Activated naive CD8-positive, alpha-beta T cell (primary cell): Measurements from ENCODE around the gene HAO1.
"Not testable (repeated sequence)": the region's sequence is repeated elsewhere in the genome, so short reads cannot be mapped to it uniquely, and the experiment has no call there.

Source experiments
- H3K27ac Mint-ChIP-seq: one replicate; pipeline ENCODE4 v1.8.0; 2021; ENCODE audit warnings: mixed read lengths
- H3K27me3 Mint-ChIP-seq: one replicate; pipeline ENCODE4 v1.8.0; 2021; ENCODE audit warnings: mixed read lengths
- H3K36me3 Mint-ChIP-seq: one replicate; pipeline ENCODE4 v1.8.0; 2021; ENCODE audit warnings: mixed read lengths
- H3K4me1 Mint-ChIP-seq: one replicate; pipeline ENCODE4 v1.8.0; 2021; ENCODE audit warnings: low read depth, mixed read lengths
- H3K4me3 Mint-ChIP-seq: one replicate; pipeline ENCODE4 v1.8.0; 2021; ENCODE audit warnings: mild to moderate bottlenecking, mixed read lengths
- H3K9me3 Mint-ChIP-seq: one replicate; pipeline ENCODE4 v1.8.0; 2021; ENCODE audit warnings: low read depth, mixed read lengths

HAO1 gene

DNA sequence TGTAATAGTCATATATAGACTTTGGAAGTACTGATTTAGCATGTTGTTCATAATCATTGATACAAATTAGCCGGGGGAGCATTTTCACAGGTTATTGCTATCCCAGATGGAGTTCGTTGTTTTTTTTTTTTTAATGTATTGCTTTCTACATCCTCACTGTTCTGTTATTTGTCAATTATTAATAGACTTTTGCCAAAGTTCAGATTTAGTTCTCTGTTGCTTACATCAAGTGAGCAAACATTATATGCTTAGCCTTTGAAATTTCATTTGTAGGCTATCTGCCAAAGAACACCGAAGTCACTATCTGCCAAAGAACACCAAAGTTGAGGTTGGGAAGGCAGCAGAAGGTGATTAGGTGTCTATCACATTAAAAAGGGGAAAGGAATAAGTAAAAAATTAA is at the start of gene HAO1:
Gene HAO1 (minus strand): TSS at position 118 of the 400 bp plus-strand sequence. CDS start 36 bp downstream, at position 82.
- Mint-ChIP-seq H3K4me3 (no peak within 1 kb of the TSS), H3K9me3 (no peaks in the 10 kb centered on the region), H3K27ac (no peak within 1 kb of the TSS), H3K36me3 (no peaks in the 10 kb centered on the region), H3K27me3 (peaks cover 1% of the 10 kb centered on the region), H3K4me1 (no peaks in the 10 kb centered on the region)

DNA sequence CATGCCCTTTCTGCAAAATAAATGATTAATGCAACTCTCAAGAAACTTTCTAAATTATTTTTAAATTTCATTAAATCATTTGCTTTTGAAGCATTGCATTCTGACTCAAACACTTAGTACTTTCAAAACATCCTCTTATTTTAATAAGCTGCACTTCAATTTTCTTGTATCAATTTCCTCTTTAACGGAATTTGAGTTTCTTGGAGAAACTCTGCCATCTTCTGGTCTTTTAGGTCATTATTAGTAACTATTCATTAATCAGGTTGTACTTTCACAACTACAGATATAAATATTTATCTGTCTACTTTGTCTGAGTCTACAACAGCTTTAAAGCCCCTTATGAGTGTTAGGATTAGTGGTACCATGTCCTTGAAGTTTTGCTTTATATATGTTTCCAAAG is 49.1 kb upstream of the HAO1 start:
- H3K27ac Mint-ChIP-seq: no peak overlapping the region
- H3K4me3 Mint-ChIP-seq: no peak overlapping the region
- H3K9me3 Mint-ChIP-seq: peaks cover 9% of the 10 kb centered on the region
- H3K27me3 Mint-ChIP-seq: no peaks in the 10 kb centered on the region
- no peaks in the 10 kb centered on the region for H3K4me1 Mint-ChIP-seq
- H3K36me3 Mint-ChIP-seq: peaks cover 21% of the 10 kb centered on the region

DNA sequence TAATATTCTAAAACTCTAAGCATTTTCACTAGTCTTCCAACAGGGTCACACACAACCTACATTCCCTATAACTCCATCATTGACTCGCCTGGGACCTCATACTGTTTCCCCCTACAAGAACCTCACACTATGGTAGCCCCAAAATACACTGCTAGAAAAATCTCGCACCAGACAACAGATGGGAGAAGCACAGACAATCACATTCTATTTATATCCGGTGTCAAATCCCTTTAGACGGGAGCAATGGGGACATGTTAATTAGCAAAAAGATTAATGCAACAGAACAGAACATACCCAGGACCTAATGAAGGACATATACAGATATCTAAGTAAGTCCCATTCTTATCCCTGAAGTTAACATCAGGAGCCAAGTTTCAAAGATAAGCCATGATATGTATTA is 45.7 kb upstream of the HAO1 start:
- H3K4me3 Mint-ChIP-seq: no peak overlapping the region
- H3K4me1 Mint-ChIP-seq: peaks cover 5% of the 10 kb centered on the region
- H3K27ac Mint-ChIP-seq: no peak overlapping the region
- H3K27me3 Mint-ChIP-seq: no peaks in the 10 kb centered on the region
- no peaks in the 10 kb centered on the region for H3K9me3 Mint-ChIP-seq
- peaks cover 18% of the 10 kb centered on the region for H3K36me3 Mint-ChIP-seq

DNA sequence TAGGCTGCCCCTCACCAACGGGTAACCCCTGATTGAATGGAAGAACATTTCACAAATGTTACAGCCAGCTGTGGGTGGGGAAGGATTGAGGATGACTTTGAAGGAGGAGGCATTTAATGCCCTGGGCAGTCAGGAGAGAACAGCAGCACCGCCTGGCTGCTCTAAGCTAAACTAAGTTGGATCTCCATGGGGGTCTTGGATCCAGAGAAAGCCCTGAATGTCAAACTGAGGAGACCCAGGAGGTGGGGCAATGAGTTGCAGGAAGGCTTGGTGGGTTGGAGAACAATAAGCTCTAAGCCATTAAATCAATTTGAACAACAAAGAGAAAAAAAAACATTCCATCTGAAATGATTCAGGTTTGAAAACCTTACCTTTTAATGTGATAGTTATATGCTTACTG is 43.9 kb upstream of the HAO1 start:
- H3K36me3 Mint-ChIP-seq: peaks cover 13% of the 10 kb centered on the region
- H3K9me3 Mint-ChIP-seq: no peaks in the 10 kb centered on the region
- H3K27ac Mint-ChIP-seq: no peak overlapping the region
- peaks cover 11% of the 10 kb centered on the region for H3K4me1 Mint-ChIP-seq
- no peak overlapping the region for H3K4me3 Mint-ChIP-seq
- no peaks in the 10 kb centered on the region for H3K27me3 Mint-ChIP-seq

DNA sequence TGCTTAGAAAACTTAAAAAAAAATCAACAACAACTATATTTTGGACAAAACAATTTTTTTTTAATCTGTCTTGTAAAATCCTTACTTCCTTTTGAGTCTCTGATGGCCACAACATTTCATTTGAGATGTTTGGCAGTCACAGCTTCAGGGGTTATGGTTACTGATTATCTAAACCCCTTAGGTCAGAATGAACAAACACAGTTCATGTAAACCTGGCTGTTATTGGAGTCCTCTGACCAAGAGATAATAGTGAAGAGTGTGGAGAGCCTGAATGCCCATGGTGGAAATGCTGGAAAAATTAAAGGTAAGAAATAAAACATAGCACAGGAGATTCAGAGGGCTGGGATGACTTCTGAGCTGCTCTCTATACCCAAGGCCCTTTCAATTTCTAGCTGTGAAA is 41.1 kb upstream of the HAO1 start:
- H3K27me3 Mint-ChIP-seq: no peaks in the 10 kb centered on the region
- H3K36me3 Mint-ChIP-seq: peaks cover 13% of the 10 kb centered on the region
- H3K9me3 Mint-ChIP-seq: no peaks in the 10 kb centered on the region
- H3K4me3 Mint-ChIP-seq: no peak overlapping the region
- H3K4me1 Mint-ChIP-seq: peaks cover 11% of the 10 kb centered on the region
- peak overlapping the region; percentile 59 for H3K27ac Mint-ChIP-seq

DNA sequence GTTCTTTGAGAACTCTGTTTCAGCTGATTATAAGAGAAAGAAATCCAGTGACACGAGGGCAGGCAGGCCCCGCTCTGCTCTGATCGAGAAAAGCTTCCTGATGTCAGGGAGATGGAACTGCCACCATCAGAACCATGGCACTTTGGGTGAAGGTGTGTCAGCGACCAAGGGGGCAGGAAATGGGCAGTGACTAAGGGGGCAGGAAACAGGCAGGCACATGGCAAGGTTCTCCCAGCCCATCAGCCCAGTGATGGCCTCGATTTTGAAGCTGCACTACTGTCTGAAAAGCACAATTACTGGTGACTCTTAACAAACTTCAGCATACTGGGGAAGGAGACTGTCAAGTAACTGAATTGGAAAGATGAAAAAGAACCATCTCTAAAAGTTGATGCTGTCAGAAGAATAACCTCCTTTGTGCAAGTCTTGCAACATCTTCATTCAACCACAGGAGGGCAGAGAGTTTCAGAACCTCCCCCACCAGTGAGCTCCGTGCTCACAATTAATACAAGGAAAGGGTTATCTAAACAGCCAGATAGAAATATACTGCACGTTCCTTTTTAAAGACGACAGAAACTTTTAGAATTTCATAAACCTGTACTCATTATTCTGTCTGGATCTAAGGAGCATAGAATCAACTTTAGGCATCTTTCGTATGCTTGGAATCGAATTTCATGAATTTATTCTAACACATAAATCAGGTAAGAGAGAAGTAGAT is 40.2 kb upstream of the HAO1 start:
- Mint-ChIP-seq H3K27ac (no peak overlapping the region), H3K27me3 (no peaks in the 10 kb centered on the region), H3K9me3 (no peaks in the 10 kb centered on the region), H3K4me1 (peaks cover 11% of the 10 kb centered on the region), H3K36me3 (peaks cover 10% of the 10 kb centered on the region), H3K4me3 (no peak overlapping the region)

DNA sequence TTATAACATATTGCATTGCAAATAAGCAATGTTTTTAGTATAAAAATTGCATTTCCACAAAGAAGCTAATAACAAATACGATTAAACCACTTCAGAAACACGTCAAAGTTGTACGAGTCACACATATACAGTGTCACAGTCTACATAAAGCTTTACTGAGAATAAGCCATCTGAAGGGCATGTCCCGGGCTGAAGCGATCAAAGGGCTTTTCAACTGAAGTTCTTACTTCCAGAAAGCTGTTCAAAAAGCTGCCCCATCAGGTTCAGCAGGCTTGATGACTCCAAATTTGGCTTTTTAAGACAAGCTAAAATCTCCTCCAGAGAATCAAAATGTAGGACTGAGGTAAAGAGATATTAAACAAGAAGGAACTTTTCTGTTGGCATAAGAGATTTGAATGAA is 37.5 kb upstream of the HAO1 start:
- H3K27me3 Mint-ChIP-seq: no peaks in the 10 kb centered on the region
- no peak overlapping the region for H3K27ac Mint-ChIP-seq
- peaks cover 11% of the 10 kb centered on the region for H3K4me1 Mint-ChIP-seq
- H3K9me3 Mint-ChIP-seq: no peaks in the 10 kb centered on the region
- H3K36me3 Mint-ChIP-seq: peaks cover 6% of the 10 kb centered on the region
- H3K4me3 Mint-ChIP-seq: no peak overlapping the region

DNA sequence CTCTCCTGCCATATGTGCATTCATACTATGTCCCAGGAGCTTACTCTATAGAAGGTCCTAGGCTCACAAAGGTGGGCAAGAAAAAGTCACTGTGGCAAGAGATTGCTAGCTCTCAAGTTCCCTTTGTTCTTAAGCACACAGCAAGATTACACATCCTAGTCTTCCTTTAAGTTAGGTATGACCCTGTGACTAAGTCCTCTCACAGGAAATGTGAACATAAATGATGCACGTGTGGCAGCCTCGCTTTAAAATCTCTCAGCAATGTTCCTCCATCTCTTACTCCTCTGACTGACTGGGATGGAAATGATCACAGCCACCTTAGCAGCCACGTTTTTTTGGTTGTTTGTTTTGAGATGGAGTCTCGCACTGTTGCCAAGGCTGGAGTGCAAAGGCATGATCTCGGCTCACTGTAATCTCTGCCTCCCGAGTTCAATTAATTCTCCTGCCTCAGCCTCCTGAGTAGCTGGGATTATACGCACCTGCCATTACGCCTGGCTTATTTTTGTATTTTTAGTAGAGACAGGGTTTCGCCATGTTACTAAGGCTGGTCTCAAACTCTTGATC is 35.7 kb upstream of the HAO1 start:
- H3K36me3 Mint-ChIP-seq: no peaks in the 10 kb centered on the region

DNA sequence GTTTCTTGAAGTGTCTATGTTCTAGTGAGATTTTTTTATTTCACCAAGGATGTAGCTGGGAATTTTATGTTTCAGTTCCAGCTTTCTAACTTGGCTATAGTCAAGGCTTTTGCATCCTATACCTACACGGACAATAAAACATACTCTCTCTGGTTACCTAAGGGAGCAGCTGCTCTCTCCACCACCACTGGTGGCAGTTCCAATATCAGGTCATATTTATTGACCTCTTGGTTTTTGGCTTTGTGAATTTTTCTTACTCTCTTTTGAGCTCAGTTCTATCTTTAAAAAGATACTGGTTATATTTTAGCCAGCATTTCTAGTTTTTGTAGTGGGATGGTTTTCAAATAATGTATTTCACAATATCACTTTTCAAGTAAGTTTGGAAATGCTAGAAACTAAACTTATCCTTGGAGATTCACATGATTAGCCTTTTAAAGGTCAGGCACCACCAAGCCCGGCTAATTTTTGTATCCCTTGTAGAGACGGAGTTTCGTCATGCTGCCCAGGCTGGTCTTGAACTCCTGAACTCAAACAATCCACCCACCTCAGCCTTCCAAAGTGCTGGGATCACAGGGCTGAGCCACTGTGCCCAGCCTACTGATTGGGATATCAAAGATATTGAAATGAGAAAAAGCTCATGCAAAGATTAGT is 34.7 kb upstream of the HAO1 start:
- H3K4me3 Mint-ChIP-seq: no peak overlapping the region
- H3K27ac Mint-ChIP-seq: no peak overlapping the region
- H3K9me3 Mint-ChIP-seq: no peaks in the 10 kb centered on the region
- H3K27me3 Mint-ChIP-seq: no peaks in the 10 kb centered on the region
- H3K4me1 Mint-ChIP-seq: no peaks in the 10 kb centered on the region
- no peaks in the 10 kb centered on the region for H3K36me3 Mint-ChIP-seq

More for the DNA sequence above, 35.7 kb upstream of the HAO1 start:
- Mint-ChIP-seq H3K9me3 (no peaks in the 10 kb centered on the region), H3K4me1 (peaks cover 6% of the 10 kb centered on the region), H3K4me3 (no peak overlapping the region), H3K27ac (no peak overlapping the region), H3K27me3 (no peaks in the 10 kb centered on the region)

DNA sequence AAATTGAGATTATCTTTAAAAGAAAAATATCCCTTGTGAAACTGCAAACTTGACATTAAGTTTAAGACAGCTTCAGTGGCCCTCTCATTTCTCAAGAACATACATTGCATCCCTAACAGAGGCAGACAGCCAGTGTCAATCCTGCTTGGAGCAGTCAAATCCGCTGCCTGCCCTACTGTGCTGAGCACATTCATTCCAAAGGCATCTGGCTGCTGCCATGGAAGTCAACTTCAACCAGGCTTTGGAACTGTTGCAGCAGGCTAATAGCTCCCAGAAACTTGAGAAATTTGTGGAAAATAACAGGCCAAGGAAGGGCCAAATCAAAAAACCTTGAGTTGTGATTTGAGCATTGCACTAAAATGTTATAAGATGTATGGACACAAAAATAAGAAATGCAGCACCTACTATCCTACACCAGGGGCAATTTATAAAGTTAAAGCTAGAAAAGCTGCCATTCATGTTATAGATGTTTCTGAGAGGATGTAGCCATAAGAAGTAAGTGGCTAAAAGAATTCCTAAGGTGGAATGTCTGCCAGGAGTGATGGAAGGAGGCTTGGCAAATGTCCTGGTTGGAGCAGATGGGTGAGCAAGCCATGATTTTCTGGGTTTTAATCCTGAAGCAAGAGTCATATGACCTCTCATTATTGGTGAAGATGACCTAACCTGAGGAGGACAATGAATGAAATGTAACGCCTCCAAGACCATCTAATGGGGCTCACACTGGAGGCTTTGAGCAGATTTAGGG is 31.4 kb upstream of the HAO1 start:
- Mint-ChIP-seq H3K4me1 (no peaks in the 10 kb centered on the region), H3K27me3 (no peaks in the 10 kb centered on the region), H3K9me3 (no peaks in the 10 kb centered on the region), H3K36me3 (no peaks in the 10 kb centered on the region), H3K4me3 (no peak overlapping the region), H3K27ac (no peak overlapping the region)

DNA sequence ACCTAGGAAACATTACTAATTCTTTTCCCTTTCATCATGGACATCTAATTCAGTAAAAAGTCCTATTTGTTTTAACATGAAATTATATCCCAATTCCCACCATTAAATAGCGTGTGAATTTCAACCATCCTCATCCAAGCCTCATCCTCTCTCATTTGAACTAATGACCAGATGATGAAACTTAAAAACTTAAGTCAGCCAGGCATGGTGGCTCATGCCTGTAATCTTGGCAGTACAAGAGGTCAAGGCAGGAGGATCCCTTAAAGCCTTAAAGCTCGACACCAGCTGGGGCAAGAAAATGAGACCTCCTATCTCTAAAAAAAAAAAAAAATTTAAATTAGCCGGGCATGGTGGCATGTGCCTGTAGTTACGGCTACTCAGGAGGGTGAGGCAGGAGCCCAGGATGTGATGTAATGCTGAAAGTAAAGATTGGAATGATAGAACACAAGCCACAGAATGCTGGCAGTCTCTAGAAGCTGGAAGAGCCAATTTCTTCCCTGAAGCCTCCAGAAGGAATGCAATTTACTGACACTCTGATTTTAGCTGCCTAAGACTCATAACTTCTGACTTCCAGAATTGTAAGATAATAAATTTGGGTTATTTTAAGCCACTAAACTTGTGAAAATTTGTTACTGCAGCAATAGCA is 27.1 kb upstream of the HAO1 start:
- H3K27me3 Mint-ChIP-seq: peaks cover 5% of the 10 kb centered on the region
- no peak overlapping the region for H3K4me3 Mint-ChIP-seq

DNA sequence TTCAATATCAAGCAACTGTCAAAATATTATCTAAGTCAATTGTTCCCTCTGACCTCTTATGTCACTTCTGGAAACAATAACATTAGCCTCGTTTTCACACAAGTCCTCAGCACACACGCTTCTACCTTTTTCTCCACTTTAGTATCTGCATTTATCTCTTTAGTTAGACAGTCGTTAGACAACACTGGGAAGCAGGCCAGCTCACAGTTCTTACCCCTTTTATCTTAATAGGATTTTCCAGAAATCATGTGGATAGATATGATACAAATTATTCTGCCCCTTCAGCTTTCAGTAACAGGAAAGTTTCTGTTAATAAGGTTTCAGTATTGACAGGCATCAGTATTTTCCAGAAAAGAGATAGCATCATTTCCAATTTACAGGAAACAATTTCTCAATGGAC is 25.9 kb upstream of the HAO1 start:
- Mint-ChIP-seq H3K9me3 (no peaks in the 10 kb centered on the region), H3K36me3 (no peaks in the 10 kb centered on the region), H3K4me1 (no peaks in the 10 kb centered on the region), H3K4me3 (no peak overlapping the region), H3K27me3 (peaks cover 5% of the 10 kb centered on the region), H3K27ac (no peak overlapping the region)

More for the DNA sequence above, 27.1 kb upstream of the HAO1 start:
- Mint-ChIP-seq H3K36me3 (no peaks in the 10 kb centered on the region), H3K27ac (no peak overlapping the region), H3K9me3 (no peaks in the 10 kb centered on the region), H3K4me1 (no peaks in the 10 kb centered on the region)

DNA sequence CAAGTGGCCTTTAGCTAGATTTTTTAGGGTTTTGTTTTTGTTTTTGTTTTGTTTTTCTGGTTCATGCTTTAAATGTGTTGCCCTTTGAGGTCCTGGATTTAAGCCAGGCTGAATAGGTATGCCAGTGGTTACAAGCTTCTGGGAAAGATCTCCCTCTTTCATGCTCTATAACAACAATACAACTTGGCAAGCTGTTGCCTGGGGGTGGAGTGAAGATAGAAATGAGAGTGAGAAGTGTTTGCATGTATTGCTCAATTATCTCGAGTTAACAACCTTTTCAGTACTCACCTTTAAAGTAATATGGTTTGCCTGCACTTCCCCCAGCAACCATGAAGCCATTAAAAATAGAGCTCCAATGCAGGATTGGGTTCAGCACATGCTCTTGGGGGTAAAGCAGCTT is 19.2 kb upstream of the HAO1 start:
- Mint-ChIP-seq H3K4me1 (no peaks in the 10 kb centered on the region), H3K4me3 (no peak overlapping the region), H3K27ac (no peak overlapping the region), H3K36me3 (no peaks in the 10 kb centered on the region), H3K9me3 (no peaks in the 10 kb centered on the region), H3K27me3 (peaks cover 13% of the 10 kb centered on the region)

DNA sequence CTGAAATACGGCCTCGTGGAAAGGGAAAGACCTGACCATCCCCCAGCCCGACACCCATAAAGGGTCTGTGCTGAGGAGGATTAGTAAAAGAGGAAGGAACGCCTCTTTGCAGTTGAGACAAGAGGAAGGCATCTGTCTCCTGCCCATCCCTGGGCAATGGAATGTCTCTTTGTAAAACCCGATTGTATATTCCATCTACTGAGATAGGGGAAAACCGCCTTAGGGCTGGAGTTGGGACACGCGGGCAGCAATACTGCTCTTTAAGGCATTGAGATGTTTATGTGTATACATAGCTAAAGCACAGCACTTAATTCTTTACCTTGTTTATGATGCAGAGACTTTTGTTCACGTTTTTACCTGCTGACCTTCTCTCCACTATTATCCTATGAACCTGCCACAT is 16.3 kb upstream of the HAO1 start:
- not testable (repeated sequence) for H3K4me1 Mint-ChIP-seq, H3K9me3 Mint-ChIP-seq, H3K36me3 Mint-ChIP-seq, H3K27ac Mint-ChIP-seq, H3K4me3 Mint-ChIP-seq
- H3K27me3 Mint-ChIP-seq: peaks cover 11% of the 10 kb centered on the region

DNA sequence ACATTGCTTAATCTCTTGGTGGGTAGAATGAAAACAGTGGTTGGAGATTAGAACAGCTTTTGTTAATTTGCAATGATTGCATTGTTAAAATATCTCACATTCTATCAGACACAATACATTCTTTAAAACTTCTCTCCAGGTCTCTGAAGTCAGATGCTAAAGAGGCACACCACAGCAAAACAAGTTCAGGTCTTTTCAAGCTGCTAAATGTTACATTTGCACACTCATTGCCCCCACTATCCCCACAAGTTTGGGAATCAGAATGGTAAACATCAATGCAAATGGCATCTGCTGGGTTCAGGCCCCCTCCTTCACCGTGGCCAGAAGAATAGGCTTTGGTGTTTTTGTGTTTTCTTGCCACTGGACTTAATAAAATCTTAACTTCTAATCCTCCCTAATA is 10.1 kb upstream of the HAO1 start:
- peaks cover 2% of the 10 kb centered on the region for H3K36me3 Mint-ChIP-seq
- H3K27ac Mint-ChIP-seq: no peak overlapping the region
- peaks cover 3% of the 10 kb centered on the region for H3K27me3 Mint-ChIP-seq
- no peak overlapping the region for H3K4me3 Mint-ChIP-seq
- no peaks in the 10 kb centered on the region for H3K9me3 Mint-ChIP-seq
- H3K4me1 Mint-ChIP-seq: no peaks in the 10 kb centered on the region
